WTC11 (cell line): ENCODE data around the gene KIAA0753. TPM values are rescaled to one million over a fixed set of nuclear protein-coding genes. Genes with fewer than 3 reads are reported as not detected.

Source experiments
- ATAC-seq: fragments of 200-7000 bp; cut with Tn5 transposase; 2 replicates; pipeline ENCODE4 v1.10.0; 2021; ENCODE audit warnings: mild to moderate bottlenecking, moderate library complexity
- CTCF ChIA-PET: fragments of 300-600 bp; sonication (Branson Sonifier 250); formaldehyde crosslinking; loops from one replicate; lab custom pipeline; 2021; ENCODE audit warnings: antibody characterized with exemption; lab: Charles Lee
- POLR2A ChIA-PET: fragments of 350-600 bp; sonication (Branson Sonifier 250); formaldehyde crosslinking; loops from one replicate; lab custom pipeline; 2021; ENCODE audit warnings: antibody characterized with exemption; lab: Charles Lee
- DNase-seq: peaks from one replicate; pipeline ENCODE4 v3.0.0; 2021; ENCODE audit warnings: low spot score
- H3K27ac Mint-ChIP-seq: 2 replicates; pipeline ENCODE4 v1.8.0; 2021; ENCODE audit warnings: mixed read lengths
- H3K27me3 Mint-ChIP-seq: 2 replicates; pipeline ENCODE4 v1.8.0; 2021; ENCODE audit warnings: low read depth, mild to moderate bottlenecking, moderate library complexity, mixed read lengths
- H3K36me3 Mint-ChIP-seq: 2 replicates; pipeline ENCODE4 v1.8.0; 2021; ENCODE audit warnings: mixed read lengths
- H3K4me1 Mint-ChIP-seq: 2 replicates; pipeline ENCODE4 v1.8.0; 2022; ENCODE audit warnings: mixed read lengths
- H3K4me3 Mint-ChIP-seq: 2 replicates; pipeline ENCODE4 v1.8.0; 2021; ENCODE audit warnings: mild to moderate bottlenecking, moderate library complexity, mixed read lengths
- H3K9me3 Mint-ChIP-seq: 2 replicates; pipeline ENCODE4 v1.8.0; 2021; ENCODE audit warnings: mixed read lengths
- ATF1 ChIP-seq: sonication (generic); formaldehyde crosslinking; IDR thresholded peaks from 2 replicates; pipeline ENCODE4 v1.8.1; 2023; ENCODE audit warnings: mild to moderate bottlenecking, moderate library complexity, missing genetic modification reagents
- ATF2 ChIP-seq: sonication (generic); formaldehyde crosslinking; IDR thresholded peaks from 2 replicates; pipeline ENCODE4 v1.8.1; 2022; ENCODE audit warnings: low read depth, missing genetic modification reagents, borderline replicate concordance
- CBFB ChIP-seq: sonication (generic); formaldehyde crosslinking; IDR thresholded peaks from 2 replicates; pipeline ENCODE4 v1.8.1; 2022; ENCODE audit warnings: mild to moderate bottlenecking, low read depth, missing genetic modification reagents
- CDX4 ChIP-seq: fragments of 250-450 bp; sonication (Bioruptor Pico); IDR thresholded peaks from 2 replicates; pipeline ENCODE4 v1.9.0; 2021; ENCODE audit warnings: moderate library complexity, mild to moderate bottlenecking, inconsistent platforms, borderline replicate concordance
- CREB1 ChIP-seq: sonication (generic); formaldehyde crosslinking; IDR thresholded peaks from 2 replicates; pipeline ENCODE4 v1.8.0; 2023; ENCODE audit warnings: mild to moderate bottlenecking, missing genetic modification reagents
- E2F4 ChIP-seq: sonication (generic); formaldehyde crosslinking; IDR thresholded peaks from 2 replicates; pipeline ENCODE4 v1.8.1; 2022; ENCODE audit warnings: low read depth, mild to moderate bottlenecking, moderate library complexity, missing genetic modification reagents, borderline replicate concordance
- ETV6 ChIP-seq: sonication (generic); formaldehyde crosslinking; IDR thresholded peaks from 2 replicates; pipeline ENCODE4 v1.8.1; 2022; ENCODE audit warnings: mild to moderate bottlenecking, missing genetic modification reagents
- GTF2I ChIP-seq: fragments of 250-450 bp; sonication (Bioruptor Pico); conservative IDR thresholded peaks from 2 replicates; pipeline ENCODE4 v1.4.0; 2021; ENCODE audit warnings: mild to moderate bottlenecking
- HMGA2 ChIP-seq: fragments of 250-450 bp; sonication (Bioruptor Pico); IDR thresholded peaks from 2 replicates; pipeline ENCODE4 v1.4.0; 2021; ENCODE audit warnings: mild to moderate bottlenecking, moderate library complexity
- HMGXB4 ChIP-seq: sonication (generic); formaldehyde crosslinking; IDR thresholded peaks from 2 replicates; pipeline ENCODE4 v1.8.1; 2023; ENCODE audit warnings: mild to moderate bottlenecking, moderate library complexity, missing genetic modification reagents
- IRF1 ChIP-seq: sonication (generic); formaldehyde crosslinking; IDR thresholded peaks from 2 replicates; pipeline ENCODE4 v1.8.0; 2023; ENCODE audit warnings: missing genetic modification reagents
- MLX ChIP-seq: sonication (generic); formaldehyde crosslinking; IDR thresholded peaks from 2 replicates; pipeline ENCODE4 v1.8.1; 2023; ENCODE audit warnings: mild to moderate bottlenecking, missing genetic modification reagents, moderate library complexity
- MXD4 ChIP-seq: fragments of 250-450 bp; sonication (Bioruptor Pico); IDR thresholded peaks from 2 replicates; pipeline ENCODE4 v1.8.0; 2021; ENCODE audit warnings: mild to moderate bottlenecking, moderate library complexity, borderline replicate concordance
- PREB ChIP-seq: sonication (generic); formaldehyde crosslinking; IDR thresholded peaks from 2 replicates; pipeline ENCODE4 v1.8.1; 2022; ENCODE audit warnings: mild to moderate bottlenecking, missing genetic modification reagents, moderate library complexity, borderline replicate concordance
- RELA ChIP-seq: sonication (generic); formaldehyde crosslinking; IDR thresholded peaks from 2 replicates; pipeline ENCODE4 v1.8.1; 2022; ENCODE audit warnings: missing genetic modification reagents, mild to moderate bottlenecking, borderline replicate concordance
- SMAD3 ChIP-seq: sonication (generic); formaldehyde crosslinking; IDR thresholded peaks from 2 replicates; pipeline ENCODE4 v1.8.0; 2022; ENCODE audit warnings: missing genetic modification reagents, mild to moderate bottlenecking, borderline replicate concordance
- SP1 ChIP-seq: sonication (generic); formaldehyde crosslinking; conservative IDR thresholded peaks from 2 replicates; pipeline ENCODE4 v1.8.1; 2022; ENCODE audit warnings: missing genetic modification reagents
- ZBTB43 ChIP-seq: sonication (generic); formaldehyde crosslinking; IDR thresholded peaks from 2 replicates; pipeline ENCODE4 v1.8.1; 2023; ENCODE audit warnings: mild to moderate bottlenecking, missing genetic modification reagents
- ZNF232 ChIP-seq: sonication (generic); formaldehyde crosslinking; IDR thresholded peaks from 2 replicates; pipeline ENCODE4 v1.8.0; 2022; ENCODE audit warnings: mild to moderate bottlenecking, missing genetic modification reagents
- ZNF532 ChIP-seq: fragments of 250-450 bp; sonication (Bioruptor Pico); IDR thresholded peaks from 2 replicates; pipeline ENCODE4 v1.9.0; 2021; ENCODE audit warnings: mild to moderate bottlenecking, borderline replicate concordance
- total RNA-seq: library from RNA; stranded (reverse); gene quantifications from 3 replicates; pipeline ENCODE4 v1.2.3, GENCODE V29; 2021

The KIAA0753 gene
- total RNA-seq, 1 experiment from 2014 or later = 22.8 TPM

GRCh38 chr17:6555331-6556120, 85.0 kb downstream of the KIAA0753 start (continued):
- TF ChIP-seq SP1 (CRISPR knock-in tag) (no peak), CREB1 (no peak), ATF1 (no peak), HMGA2 (no peak), PREB (CRISPR knock-in tag) (no peak), RELA (no peak), CBFB (CRISPR knock-in tag) (peak; percentile 78; the same call in 1 of the 2 replicates), ZBTB43 (CRISPR knock-in tag) (no peak), MXD4 (CRISPR knock-in tag) (no peak), ETV6 (CRISPR knock-in tag) (0 out of 2 replicates have a peak, but pooled peaks have one; percentile 3)

- Mint-ChIP-seq H3K9me3 (no peaks in the 10 kb centered on the region), H3K27ac (no peak overlapping the region), H3K36me3 (no peaks in the 10 kb centered on the region), H3K4me3 (peak overlapping the region; percentile 73), H3K27me3 (peaks cover 52% of the 10 kb centered on the region), H3K4me1 (peaks cover 34% of the 10 kb centered on the region)
- POLR2A ChIA-PET = no interaction called here
- DNase-seq (peak; percentile 35), ATAC-seq (peak; percentile 6)
- CTCF ChIA-PET = interaction anchor here (1.6 to 1.7 kb wide), 2 partner anchors 59 to 82 kb away, joined by 6 to 12 read pairs; no protein-coding TSS in a partner anchor
- no peak for TF ChIP-seq ATF1
- no peak for TF ChIP-seq MLX (CRISPR knock-in tag)
- no peak for TF ChIP-seq IRF1 (CRISPR knock-in tag)
- no peak for TF ChIP-seq HMGXB4
- no peak for TF ChIP-seq ATF2 (CRISPR knock-in tag)
- TF ChIP-seq ZNF232 (CRISPR knock-in tag) = no peak
- TF ChIP-seq HMGA2 = no peak
- no peak for TF ChIP-seq E2F4 (CRISPR knock-in tag)
- no peak for TF ChIP-seq CDX4 (CRISPR knock-in tag)
- TF ChIP-seq ZNF532 (CRISPR knock-in tag) = no peak
- TF ChIP-seq GTF2I (CRISPR knock-in tag) = no peak
- TF ChIP-seq SMAD3 = no peak
These were observed 85.6 kb downstream of the KIAA0753 start for GRCh38 chr17:6554871-6555330.
